CD4-positive, alpha-beta T cell (primary cell): ENCODE data around the gene GABRB1. TPM values are rescaled to one million over a fixed set of nuclear protein-coding genes. Genes with fewer than 3 reads are reported as not detected.
"Not testable (repeated sequence)": the region's sequence is repeated elsewhere in the genome, so short reads cannot be mapped to it uniquely, and the experiment has no call there.

Source experiments
- ATAC-seq: fragments of 200-7000 bp; cut with Tn5 transposase; one replicate; pipeline ENCODE4 v1.10.0; 2022; ENCODE audit warnings: mild to moderate bottlenecking; ENCODE audit not compliant: poor library complexity
- CTCF ChIA-PET: fragments of 350-600 bp; sonication (Branson Sonifier 250); formaldehyde crosslinking; loops from one replicate; lab custom pipeline; 2021; ENCODE audit warnings: antibody characterized with exemption, inconsistent platforms; lab: Charles Lee
- POLR2A ChIA-PET: fragments of 350-600 bp; sonication (Branson Sonifier 250); formaldehyde crosslinking; loops from one replicate; lab custom pipeline; 2021; ENCODE audit warnings: antibody characterized with exemption, inconsistent platforms; lab: Charles Lee
- DNase-seq, 14 experiments: peaks; one replicate each; pipeline ENCODE4 v3.0.0-alpha.2; 2013 to 2020; ENCODE audit warnings: mixed read lengths in 2 of 14
- H3K27ac ChIP-seq, 2 donors: one replicate each; pipeline versions ENCODE4 v1.5.1 to v1.7.0; 2013; ENCODE audit warnings: low read length in 2 of 2, low read depth in 1 of 2, mild to moderate bottlenecking in 1 of 2
- H3K27me3 ChIP-seq, 2 experiments: 1 replicate in 1 of 2; 2 replicates in 1 of 2; pipeline versions ENCODE4 v1.6.1 to v1.7.0; 2013; ENCODE audit warnings: low read length in 2 of 2, control low read depth in 1 of 2, mild to moderate bottlenecking in 1 of 2, moderate library complexity in 1 of 2; ENCODE audit not compliant: insufficient read depth in 2 of 2, control insufficient read depth in 1 of 2
- H3K36me3 ChIP-seq: one replicate; pipeline ENCODE4 v1.6.1; 2013; ENCODE audit warnings: low read length, control low read depth; ENCODE audit not compliant: insufficient read depth
- H3K4me1 ChIP-seq: one replicate; pipeline ENCODE4 v1.6.1; 2013; ENCODE audit warnings: low read length, control low read depth; ENCODE audit not compliant: insufficient read depth
- H3K4me3 ChIP-seq: one replicate; pipeline ENCODE4 v1.5.1; 2013; ENCODE audit warnings: mild to moderate bottlenecking, low read length, moderate library complexity
- H3K9me3 ChIP-seq, 2 experiments: 1 replicate in 1 of 2; 2 replicates in 1 of 2; pipeline versions ENCODE4 v1.6.1 to v1.7.0; 2013; ENCODE audit warnings: low read length in 2 of 2, mild to moderate bottlenecking in 2 of 2, control low read depth in 1 of 2, moderate library complexity in 1 of 2; ENCODE audit not compliant: control insufficient read depth in 1 of 2, insufficient read depth in 1 of 2
- H3K27ac Mint-ChIP-seq: one replicate; pipeline ENCODE4 v1.8.0; 2020; ENCODE audit warnings: mixed read lengths
- H3K27me3 Mint-ChIP-seq: one replicate; pipeline ENCODE4 v1.8.0; 2021; ENCODE audit warnings: mixed read lengths
- H3K36me3 Mint-ChIP-seq: one replicate; pipeline ENCODE4 v1.8.0; 2021; ENCODE audit warnings: low read depth, mixed read lengths
- H3K4me1 Mint-ChIP-seq: one replicate; pipeline ENCODE4 v1.8.0; 2021; ENCODE audit warnings: low read depth, mixed read lengths
- H3K4me3 Mint-ChIP-seq: one replicate; pipeline ENCODE4 v1.8.0; 2020; ENCODE audit warnings: mild to moderate bottlenecking, mixed read lengths
- H3K9me3 Mint-ChIP-seq: one replicate; pipeline ENCODE4 v1.8.0; 2020; ENCODE audit warnings: mixed read lengths
- CTCF ChIP-seq: fragments of 200-600 bp; IDR thresholded peaks from one replicate; pipeline ENCODE4 v1.8.0; 2022; ENCODE audit warnings: antibody characterized with exemption, mild to moderate bottlenecking
- intact Hi-C, 2 experiments: fragments of 100-400 bp; cut with DNase I in 1 of 2; cut with micrococcal nuclease in 1 of 2; formaldehyde crosslinking; loops; one replicate each; pipeline versions ENCODE4 v1.15.1 to v1.9.0; 2023 to 2025; cut with DNase I, micrococcal nuclease
- total RNA-seq, 174 experiments: library from RNA in 2 of 174; stranded (reverse) in 2 of 174; gene quantifications; one replicate each; pipeline ENCODE4 v1.2.3 and lab custom pipeline; 2021 to 2026

Gene GABRB1
- total RNA-seq, 2 experiments from 2014 or later = not detected

- Mint-ChIP-seq H3K4me1 (no peaks in the 10 kb centered on the region), H3K9me3 (no peaks in the 10 kb centered on the region), H3K27ac (no peak overlapping the region), H3K27me3 (peaks cover 7% of the 10 kb centered on the region), H3K4me3 (no peak overlapping the region), H3K36me3 (no peaks in the 10 kb centered on the region)
- no peak for TF ChIP-seq CTCF
- ChIA-PET POLR2A (no interaction called here), CTCF (no interaction called here)
- Histone ChIP-seq H3K4me1 (no peaks in the 10 kb centered on the region), H3K9me3 (peaks cover 0 to 4% of the 10 kb centered on the region in 2 experiments), H3K36me3 (no peaks in the 10 kb centered on the region), H3K4me3 (no peak overlapping the region), H3K27me3 (no peaks in the 10 kb centered on the region), H3K27ac (no peak overlapping the region)
- intact Hi-C loops = no loop called here
- DNase-seq (no peak), ATAC-seq (no peak)
These were observed 341.8 kb downstream of the GABRB1 start for GRCh38 chr4:47373174-47373573.

GRCh38 chr4:47373709-47374108 is 342.3 kb downstream of the GABRB1 start:
- Mint-ChIP-seq H3K4me3 (no peak overlapping the region), H3K36me3 (no peaks in the 10 kb centered on the region), H3K4me1 (no peaks in the 10 kb centered on the region), H3K9me3 (no peaks in the 10 kb centered on the region), H3K27ac (no peak overlapping the region), H3K27me3 (peaks cover 7% of the 10 kb centered on the region)
- ATAC-seq = no peak
- Histone ChIP-seq H3K9me3 (peaks cover 0 to 6% of the 10 kb centered on the region in 2 experiments), H3K4me1 (no peaks in the 10 kb centered on the region), H3K27me3 (no peaks in the 10 kb centered on the region), H3K36me3 (no peaks in the 10 kb centered on the region), H3K27ac (no peak overlapping the region), H3K4me3 (no peak overlapping the region)
- TF ChIP-seq CTCF = no peak
- CTCF ChIA-PET = no interaction called here
- DNase-seq = no peak
- intact Hi-C loops = no loop called here
- POLR2A ChIA-PET = no interaction called here

GRCh38 chr4:47374477-47374876 is 343.1 kb downstream of the GABRB1 start:
- peaks cover 0 to 6% of the 10 kb centered on the region in 2 experiments for H3K9me3 ChIP-seq
- H3K27me3 ChIP-seq = no peaks in the 10 kb centered on the region
- TF ChIP-seq CTCF = no peak
- H3K36me3 ChIP-seq = no peaks in the 10 kb centered on the region
- Mint-ChIP-seq H3K9me3 (no peaks in the 10 kb centered on the region), H3K27ac (no peak overlapping the region), H3K4me1 (no peaks in the 10 kb centered on the region), H3K4me3 (no peak overlapping the region), H3K36me3 (no peaks in the 10 kb centered on the region), H3K27me3 (peaks cover 7% of the 10 kb centered on the region)
- no peak overlapping the region for H3K27ac ChIP-seq
- ATAC-seq (no peak), DNase-seq (no peak)
- intact Hi-C loops = no loop called here
- H3K4me1 ChIP-seq = no peaks in the 10 kb centered on the region
- H3K4me3 ChIP-seq = no peak overlapping the region
- POLR2A ChIA-PET = no interaction called here
- CTCF ChIA-PET = no interaction called here

- DNase-seq, H3K9me3 ChIP-seq, intact Hi-C loops, CTCF ChIA-PET, ATAC-seq, POLR2A ChIA-PET, H3K4me1 Mint-ChIP-seq, H3K9me3 Mint-ChIP-seq, H3K27ac ChIP-seq, H3K4me3 ChIP-seq, H3K4me1 ChIP-seq, H3K27me3 ChIP-seq, H3K36me3 ChIP-seq, H3K4me3 Mint-ChIP-seq, H3K27ac Mint-ChIP-seq, H3K36me3 Mint-ChIP-seq, H3K27me3 Mint-ChIP-seq: not testable (repeated sequence)
These were observed 346.7 kb downstream of the GABRB1 start for GRCh38 chr4:47378021-47378530.
